Fibroblast of skin of left biceps (primary cell): ENCODE measurements around the gene PPP2R3A.

Experiments used
- DNase-seq, 2 experiments: peaks; one replicate each; pipeline ENCODE4 v3.0.0-alpha.2; 2013; ENCODE audit warnings: low read depth in 2 of 2

The PPP2R3A gene

GRCh38 chr3:135967867-135968266, 2.3 kb downstream of the PPP2R3A start:
- DNase-seq, result no peak

- no peak for DNase-seq
These were observed 5.1 kb downstream of the PPP2R3A start for GRCh38 chr3:135970506-135971116.

GRCh38 chr3:135973841-135974240, 8.3 kb downstream of the PPP2R3A start:
- DNase-seq, result no peak

GRCh38 chr3:135975053-135975452, 9.5 kb downstream of the PPP2R3A start:
- no peak for DNase-seq

GRCh38 chr3:135975536-135975935, 10.0 kb downstream of the PPP2R3A start:
- DNase-seq, result no peak

GRCh38 chr3:135980343-135980742, 14.8 kb downstream of the PPP2R3A start:
- DNase-seq, result no peak

- DNase-seq, result no peak
These were observed 16.3 kb downstream of the PPP2R3A start for GRCh38 chr3:135981701-135982403.

GRCh38 chr3:135982404-135982761, 16.9 kb downstream of the PPP2R3A start:
- DNase-seq, result no peak

GRCh38 chr3:135982922-135983581, 17.5 kb downstream of the PPP2R3A start:
- no peak for DNase-seq

- no peak for DNase-seq
These were observed 22.1 kb downstream of the PPP2R3A start for GRCh38 chr3:135987661-135988060.

GRCh38 chr3:135989242-135989641, 23.7 kb downstream of the PPP2R3A start:
- peak; percentile 69 to 72 for DNase-seq

GRCh38 chr3:135990903-135991302, 25.4 kb downstream of the PPP2R3A start:
- DNase-seq, result no peak

GRCh38 chr3:135991621-135992020, 26.1 kb downstream of the PPP2R3A start:
- no peak for DNase-seq

- peak; percentile 37 to 46 for DNase-seq
These were observed 26.5 kb downstream of the PPP2R3A start for GRCh38 chr3:135992072-135992471.

- no peak for DNase-seq
These were observed 29.3 kb downstream of the PPP2R3A start for GRCh38 chr3:135994708-135995337.

GRCh38 chr3:135995766-135996165, 30.2 kb downstream of the PPP2R3A start:
- DNase-seq, result no peak

- no peak for DNase-seq
These were observed 32.2 kb downstream of the PPP2R3A start for GRCh38 chr3:135997554-135998320.

GRCh38 chr3:136008221-136008620, 42.7 kb downstream of the PPP2R3A start:
- DNase-seq, result no peak

GRCh38 chr3:136008732-136009470, 43.4 kb downstream of the PPP2R3A start:
- DNase-seq, result no peak

GRCh38 chr3:136018876-136019275, 53.3 kb downstream of the PPP2R3A start:
- DNase-seq, result peak; percentile 23 to 29

- DNase-seq, result peak; percentile 17 to 37
These were observed 56.3 kb downstream of the PPP2R3A start for GRCh38 chr3:136021803-136022202.
